SU-DHL-6 (cell line): ENCODE measurements around the gene FEM1C.

Experiments
- H2AFZ ChIP-seq: fragments of 200-600 bp; sonication (generic); 2 replicates; pipeline ENCODE4 v1.6.1; 2014; ENCODE audit warnings: low read depth, mild to moderate bottlenecking, moderate library complexity, mixed read lengths, antibody characterized with exemption, low read length; ENCODE audit not compliant: severe bottlenecking
- H3F3A ChIP-seq: fragments of 200-600 bp; shearing (Covaris generic); 2 replicates; pipeline ENCODE4 v1.6.0; 2016; ENCODE audit warnings: antibody characterized with exemption, mild to moderate bottlenecking; ENCODE audit not compliant: insufficient read depth
- H3K27ac ChIP-seq: fragments of 200-600 bp; sonication (generic); 2 replicates; pipeline ENCODE4 v1.5.1; 2016; ENCODE audit warnings: low read depth, mild to moderate bottlenecking, low read length, moderate library complexity, mixed read lengths
- H3K27me3 ChIP-seq: fragments of 200-600 bp; sonication (generic), shearing (Covaris generic); 2 replicates; pipeline ENCODE4 v1.6.0; 2014; ENCODE audit warnings: mild to moderate bottlenecking, low read length
- H3K36me3 ChIP-seq: fragments of 200-600 bp; sonication (generic); 2 replicates; pipeline ENCODE4 v1.6.1; 2014; ENCODE audit warnings: mild to moderate bottlenecking, low read length, mixed read lengths
- H3K4me2 ChIP-seq: fragments of 300-600, 200-600 bp; shearing (Covaris generic), sonication (generic); 2 replicates; pipeline ENCODE4 v1.6.0; 2014; ENCODE audit warnings: low read length, low read depth, mild to moderate bottlenecking; ENCODE audit not compliant: poor library complexity, severe bottlenecking
- H3K4me3 ChIP-seq: fragments of 200-600 bp; sonication (generic); 2 replicates; pipeline ENCODE4 v1.5.1; 2014; ENCODE audit warnings: antibody characterized with exemption, low read length, mild to moderate bottlenecking, mixed read lengths; ENCODE audit not compliant: insufficient read depth, poor library complexity, severe bottlenecking
- H3K79me2 ChIP-seq: fragments of 200-600 bp; sonication (generic); 2 replicates; pipeline ENCODE4 v1.6.1; 2014; ENCODE audit warnings: mild to moderate bottlenecking, low read length, moderate library complexity; ENCODE audit not compliant: insufficient read depth
- H3K9ac ChIP-seq: fragments of 200-600 bp; sonication (generic); 2 replicates; pipeline ENCODE4 v1.7.0; 2014; ENCODE audit warnings: mild to moderate bottlenecking, low read length
- H3K9me2 ChIP-seq: fragments of 200-600 bp; sonication (generic); replicated peaks from 2 replicates; pipeline ENCODE4 v1.6.1; 2014; ENCODE audit warnings: low read length; ENCODE audit not compliant: insufficient read depth
- H3K9me3 ChIP-seq: fragments of 200-600 bp; sonication (generic); 2 replicates; pipeline ENCODE4 v1.6.1; 2014; ENCODE audit warnings: low read length, mixed read lengths; ENCODE audit not compliant: insufficient read depth
- H4K20me1 ChIP-seq: fragments of 200-600 bp; sonication (generic); 2 replicates; pipeline ENCODE4 v1.6.1; 2014; ENCODE audit warnings: low read depth, mild to moderate bottlenecking, antibody characterized with exemption, low read length, moderate library complexity, mixed read lengths
- CTCF ChIP-seq: fragments of 200-600 bp; sonication (generic); IDR thresholded peaks from one replicate; pipeline ENCODE4 v1.5.1; 2017; ENCODE audit warnings: antibody characterized with exemption, mild to moderate bottlenecking, low read length, moderate library complexity; ENCODE audit not compliant: insufficient read depth, poor library complexity, severe bottlenecking
- EZH2phosphoT487 ChIP-seq: fragments of 200-600 bp; sonication (generic), shearing (Covaris generic); conservative IDR thresholded peaks from 2 replicates; pipeline ENCODE4 v1.6.1; 2018; ENCODE audit warnings: mild to moderate bottlenecking, antibody characterized with exemption, low read length, moderate library complexity, mixed read lengths

FEM1C gene

GRCh38 chr5:115494570-115495289 lies 49.8 kb downstream of the FEM1C start:
- Histone ChIP-seq H3K4me3 (no peak overlapping the region), H3K9me3 (no peaks in the 10 kb centered on the region; the same call in 1 of the 2 replicates), H3K9me2 (no peaks in the 10 kb centered on the region), H4K20me1 (no peaks in the 10 kb centered on the region), H3K4me2 (no peak overlapping the region), H2AFZ (no peak overlapping the region), H3K79me2 (no peaks in the 10 kb centered on the region), H3K27me3 (no peaks in the 10 kb centered on the region), H3K27ac (no peak overlapping the region), H3K36me3 (no peaks in the 10 kb centered on the region), H3F3A (no peaks in the 10 kb centered on the region), H3K9ac (no peak overlapping the region)
- no peak for TF ChIP-seq CTCF
- no peak for TF ChIP-seq EZH2phosphoT487

GRCh38 chr5:115490596-115490995 lies 54.0 kb downstream of the FEM1C start:
- Histone ChIP-seq H3K9me2 (no peaks in the 10 kb centered on the region), H3K36me3 (no peaks in the 10 kb centered on the region), H3K79me2 (no peaks in the 10 kb centered on the region), H3F3A (no peaks in the 10 kb centered on the region), H3K9me3 (no peaks in the 10 kb centered on the region), H3K27me3 (no peaks in the 10 kb centered on the region), H3K27ac (no peak overlapping the region), H4K20me1 (no peaks in the 10 kb centered on the region), H2AFZ (no peak overlapping the region), H3K4me3 (no peak overlapping the region), H3K4me2 (no peak overlapping the region), H3K9ac (no peak overlapping the region)
- TF ChIP-seq EZH2phosphoT487 (no peak), CTCF (no peak)

GRCh38 chr5:115489733-115490132 lies 54.8 kb downstream of the FEM1C start:
- Histone ChIP-seq H3K79me2 (no peaks in the 10 kb centered on the region), H3K27me3 (no peaks in the 10 kb centered on the region), H2AFZ (no peak overlapping the region), H3K9me2 (no peaks in the 10 kb centered on the region), H4K20me1 (no peaks in the 10 kb centered on the region), H3K9me3 (no peaks in the 10 kb centered on the region), H3F3A (no peaks in the 10 kb centered on the region), H3K27ac (no peak overlapping the region), H3K4me3 (no peak overlapping the region), H3K9ac (no peak overlapping the region), H3K36me3 (no peaks in the 10 kb centered on the region), H3K4me2 (no peak overlapping the region)
- no peak for TF ChIP-seq EZH2phosphoT487
- no peak for TF ChIP-seq CTCF
